ENCODE results near the gene MCC. TPM values are rescaled to one million over a fixed set of nuclear protein-coding genes. Genes with fewer than 3 reads are reported as not detected.

The MCC gene
- polyA plus RNA-seq, 2 of the 4 experiments (the other 2 are of a cell fraction): 0.09 to 0.10 TPM

- ATAC-seq (no peak), DNase-seq (ENCODE audit: low read depth in 1 of 2, low spot score in 1 of 2) (no peak), FAIRE-seq (no peak)
- no peaks in the 10 kb centered on the region for H3K4me1 ChIP-seq
- no peak overlapping the region for H3K4me3 ChIP-seq
- TF ChIP-seq PBX3 (IDR thresholded peaks at IDR 0.05) (no peak), HOXA7 (CRISPR knock-in tag; IDR thresholded peaks at IDR 0.05) (no peak), CHD2 (IDR thresholded peaks at IDR 0.05; ENCODE audit: low read length, partially characterized antibody) (no peak), CBX2 (IDR thresholded peaks at IDR 0.05; ENCODE audit: borderline replicate concordance, low read depth) (no peak), ZFP36 (IDR thresholded peaks at IDR 0.05; ENCODE audit: borderline replicate concordance, partially characterized antibody) (no peak), MYC (IDR thresholded peaks at IDR 0.05; ENCODE audit: borderline replicate concordance, low read length) (no peak), MAFK (IDR thresholded peaks at IDR 0.05; ENCODE audit: partially characterized antibody) (no peak), HEYL (CRISPR knock-in tag; IDR thresholded peaks at IDR 0.05) (no peak), PHF8 (IDR thresholded peaks at IDR 0.05; ENCODE audit: borderline replicate concordance, low read depth) (no peak), RFX5 (IDR thresholded peaks at IDR 0.05) (no peak)
- TF ChIP-seq, protein P1, sequence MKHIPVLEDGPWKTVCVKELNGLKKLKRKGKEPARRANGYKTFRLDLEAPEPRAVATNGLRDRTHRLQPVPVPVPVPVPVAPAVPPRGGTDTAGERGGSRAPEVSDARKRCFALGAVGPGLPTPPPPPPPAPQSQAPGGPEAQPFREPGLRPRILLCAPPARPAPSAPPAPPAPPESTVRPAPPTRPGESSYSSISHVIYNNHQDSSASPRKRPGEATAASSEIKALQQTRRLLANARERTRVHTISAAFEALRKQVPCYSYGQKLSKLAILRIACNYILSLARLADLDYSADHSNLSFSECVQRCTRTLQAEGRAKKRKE (CRISPR knock-in tag; IDR thresholded peaks at IDR 0.05; ENCODE audit: low read depth): no peak
- TF ChIP-seq, protein P2, sequence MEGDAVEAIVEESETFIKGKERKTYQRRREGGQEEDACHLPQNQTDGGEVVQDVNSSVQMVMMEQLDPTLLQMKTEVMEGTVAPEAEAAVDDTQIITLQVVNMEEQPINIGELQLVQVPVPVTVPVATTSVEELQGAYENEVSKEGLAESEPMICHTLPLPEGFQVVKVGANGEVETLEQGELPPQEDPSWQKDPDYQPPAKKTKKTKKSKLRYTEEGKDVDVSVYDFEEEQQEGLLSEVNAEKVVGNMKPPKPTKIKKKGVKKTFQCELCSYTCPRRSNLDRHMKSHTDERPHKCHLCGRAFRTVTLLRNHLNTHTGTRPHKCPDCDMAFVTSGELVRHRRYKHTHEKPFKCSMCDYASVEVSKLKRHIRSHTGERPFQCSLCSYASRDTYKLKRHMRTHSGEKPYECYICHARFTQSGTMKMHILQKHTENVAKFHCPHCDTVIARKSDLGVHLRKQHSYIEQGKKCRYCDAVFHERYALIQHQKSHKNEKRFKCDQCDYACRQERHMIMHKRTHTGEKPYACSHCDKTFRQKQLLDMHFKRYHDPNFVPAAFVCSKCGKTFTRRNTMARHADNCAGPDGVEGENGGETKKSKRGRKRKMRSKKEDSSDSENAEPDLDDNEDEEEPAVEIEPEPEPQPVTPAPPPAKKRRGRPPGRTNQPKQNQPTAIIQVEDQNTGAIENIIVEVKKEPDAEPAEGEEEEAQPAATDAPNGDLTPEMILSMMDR (IDR thresholded peaks at IDR 0.05): no peak
- POLR2A ChIA-PET: no interaction called here
- CTCF ChIA-PET: no interaction called here
- 65% methylated on average over 1 of the region's 1 CpG for WGBS (ENCODE audit: missing lambda C conversion rate)
- H3K4me2 ChIP-seq: no peak overlapping the region
- H3K9me3 ChIP-seq: no peaks in the 10 kb centered on the region
- H3K27ac ChIP-seq: no peak overlapping the region
Observed at GRCh38 chr5:113356487-113356886, 131.8 kb downstream of the MCC start.

DNA sequence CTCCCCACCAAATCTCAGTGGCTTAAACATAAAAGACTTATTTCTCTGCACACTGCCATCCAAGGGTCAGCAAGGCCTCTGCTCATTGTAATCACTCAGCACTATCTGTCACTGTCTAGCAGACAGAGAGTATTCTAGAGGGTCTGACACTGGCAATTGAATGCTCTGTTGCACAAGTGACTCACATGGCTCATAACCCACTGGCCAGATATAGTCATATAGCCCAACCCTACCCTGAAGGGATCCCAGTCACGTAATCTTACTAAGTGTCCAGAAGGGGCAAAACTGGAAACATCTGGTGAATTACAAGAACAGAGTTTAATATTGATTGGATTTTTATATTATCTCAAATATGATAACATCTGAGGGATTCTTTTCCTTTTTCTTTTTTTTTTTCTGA is 134.2 kb downstream of the MCC start:
- ChIA-PET CTCF (no interaction called here), POLR2A (no interaction called here)
- ATAC-seq (no peak), DNase-seq (ENCODE audit: low read depth in 1 of 2, low spot score in 1 of 2) (no peak), FAIRE-seq (no peak)
- TF ChIP-seq MAZ (IDR thresholded peaks at IDR 0.05; ENCODE audit: borderline replicate concordance, low read depth, low read length): no peak
- no peak for TF ChIP-seq MYC (IDR thresholded peaks at IDR 0.05; ENCODE audit: borderline replicate concordance, low read length)
- no peak for TF ChIP-seq GATA3 (IDR thresholded peaks at IDR 0.05; ENCODE audit: borderline replicate concordance)
- TF ChIP-seq RAD21 (conservative IDR thresholded peaks at IDR 0.05 in 1 of 2, IDR thresholded peaks at IDR 0.05 in 1 of 2): no peak
- TF ChIP-seq KDM5A (IDR thresholded peaks at IDR 0.05): no peak
- no peak for TF ChIP-seq HES2 (IDR thresholded peaks at IDR 0.05)
- Histone ChIP-seq H3K4me2 (no peak overlapping the region), H3K27ac (no peak overlapping the region), H3K4me3 (no peak overlapping the region), H3K9me3 (no peaks in the 10 kb centered on the region), H3K4me1 (no peaks in the 10 kb centered on the region)
- 64% methylated on average over 1 of the region's 1 CpG for WGBS (ENCODE audit: missing lambda C conversion rate)

DNA sequence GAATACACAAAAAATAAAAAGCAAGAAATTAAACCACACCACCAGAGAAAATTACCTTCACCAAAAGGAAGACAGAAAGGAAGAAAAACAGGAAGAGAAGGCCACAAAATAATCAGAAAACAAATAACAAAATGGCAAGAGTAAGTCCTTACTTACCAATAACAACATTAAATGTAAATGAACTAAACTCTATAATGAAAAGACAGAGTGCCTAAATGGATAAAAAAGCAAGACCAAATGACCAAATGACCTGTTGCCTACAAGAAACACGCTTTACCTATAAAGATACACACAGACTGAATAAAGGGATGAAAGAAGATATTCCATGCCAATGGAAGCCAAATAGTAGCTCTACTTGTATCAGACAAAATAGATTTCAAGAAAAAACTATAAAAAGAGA is 140.7 kb downstream of the MCC start:
- TF ChIP-seq E2F6 (IDR thresholded peaks at IDR 0.05; ENCODE audit: borderline replicate concordance, low read depth) (no peak), RNF2 (IDR thresholded peaks at IDR 0.05; ENCODE audit: borderline replicate concordance, low read depth) (no peak), SREBF2 (IDR thresholded peaks at IDR 0.05) (no peak), MAFK (IDR thresholded peaks at IDR 0.05; ENCODE audit: partially characterized antibody) (no peak), ZC3H11A (IDR thresholded peaks at IDR 0.05) (no peak), ZNF302 (CRISPR knock-in tag; IDR thresholded peaks at IDR 0.05) (no peak), JUNB (IDR thresholded peaks at IDR 0.05) (no peak), NFE2L2 (conservative IDR thresholded peaks at IDR 0.05; ENCODE audit: low read length) (no peak), HOXB5 (CRISPR knock-in tag; IDR thresholded peaks at IDR 0.05) (no peak), SMC3 (IDR thresholded peaks at IDR 0.05) (no peak)
- TF ChIP-seq, protein P2 (IDR thresholded peaks at IDR 0.05): no peak
- POLR2A ChIA-PET: no interaction called here
- CTCF ChIA-PET: no interaction called here
- Histone ChIP-seq H3K4me2 (no peak overlapping the region), H3K27ac (no peak overlapping the region), H3K9me3 (no peaks in the 10 kb centered on the region; the same call in 2 of the 3 replicates), H3K4me1 (no peaks in the 10 kb centered on the region), H3K4me3 (no peak overlapping the region)
- WGBS (ENCODE audit: missing lambda C conversion rate): 0% methylated on average over 1 of the region's 1 CpG
- DNase-seq (ENCODE audit: low read depth in 1 of 2, low spot score in 1 of 2) (no peak), ATAC-seq (no peak), FAIRE-seq (no peak)

Data from A549 (cell line).